HepG2 (cell line): ENCODE data around the gene GOLGA3. TPM values are rescaled to one million over a fixed set of nuclear protein-coding genes. Genes with fewer than 3 reads are reported as not detected.

Experiments
- CHD4 ChIP-seq: fragments of 200-600 bp; sonication (generic); IDR thresholded peaks from 2 replicates; pipeline ENCODE4 v1.7.0; 2017; ENCODE audit warnings: mild to moderate bottlenecking, low read length, borderline replicate concordance
- HMGXB3 ChIP-seq: sonication (generic); formaldehyde crosslinking; IDR thresholded peaks from 2 replicates; pipeline ENCODE4 v1.4.0; 2020; ENCODE audit warnings: missing genetic modification reagents, borderline replicate concordance
- KLF11 ChIP-seq: IDR thresholded peaks from 2 replicates; pipeline ENCODE4 v1.6.1; 2016; ENCODE audit warnings: missing compliant biosample characterization
- NCOR1 ChIP-seq: fragments of 200-600 bp; sonication (generic); IDR thresholded peaks from 2 replicates; pipeline ENCODE4 v1.7.0; 2017; ENCODE audit warnings: antibody characterized with exemption, low read length, borderline replicate concordance
- RBAK ChIP-seq: sonication (generic); formaldehyde crosslinking; IDR thresholded peaks from 2 replicates; pipeline ENCODE4 v1.5.1; 2020; ENCODE audit warnings: mild to moderate bottlenecking, missing genetic modification reagents
- RFX5 ChIP-seq: IDR thresholded peaks from 2 replicates; pipeline ENCODE4 v1.6.1; 2011; ENCODE audit warnings: low read depth, low read length, improper control_type of control experiment
- SALL2 ChIP-seq: sonication (generic); formaldehyde crosslinking; IDR thresholded peaks from 2 replicates; pipeline ENCODE4 v1.8.1; 2023; ENCODE audit warnings: mild to moderate bottlenecking, missing genetic modification reagents, inconsistent platforms
- SKI ChIP-seq: fragments of 450-650 bp; IDR thresholded peaks from one replicate; pipeline ENCODE4 v1.6.1; 2018; ENCODE audit warnings: mild to moderate bottlenecking; ENCODE audit not compliant: partially characterized antibody
- SP5 ChIP-seq: IDR thresholded peaks from 2 replicates; pipeline ENCODE4 v1.6.1; 2016; ENCODE audit warnings: low read depth, borderline replicate concordance
- ZFP91 ChIP-seq: sonication (generic); formaldehyde crosslinking; IDR thresholded peaks from 2 replicates; pipeline ENCODE4 v1.9.0; 2022; ENCODE audit warnings: missing genetic modification reagents, mild to moderate bottlenecking, borderline replicate concordance
- ZNF44 ChIP-seq: sonication (generic); formaldehyde crosslinking; IDR thresholded peaks from 2 replicates; pipeline ENCODE4 v1.5.1; 2020; ENCODE audit warnings: mild to moderate bottlenecking, missing genetic modification reagents
- ZNF883 ChIP-seq: sonication (generic); formaldehyde crosslinking; IDR thresholded peaks from 2 replicates; pipeline ENCODE4 v1.5.1; 2020; ENCODE audit warnings: mild to moderate bottlenecking, missing genetic modification reagents; ENCODE audit errors: not compliant biosample characterization
- polyA plus RNA-seq, 8 experiments: library from polyadenylated mRNA; depleted of rRNA in 3 of 8; stranded (reverse) in 7 of 8; unstranded in 1 of 8; fragments of >200 nt; fragmentation: Illumina TruSeq in 4 of 8; extraction: Trizol in 4 of 8; gene quantifications; 2 replicates each; pipeline versions ENCODE4 v1.2.1 to v1.2.3, GENCODE V29; 2011 to 2016; ENCODE audit warnings: low read depth in 4 of 8, missing spikeins in 1 of 8, mixed read lengths in 1 of 8; ENCODE audit not compliant: insufficient read depth in 1 of 8
- total RNA-seq, 5 experiments: library from RNA; depleted of rRNA; stranded (reverse); fragments of >200 nt; fragmentation: Illumina TruSeq; extraction: Trizol; gene quantifications; 2 replicates each; pipeline ENCODE4 v1.2.3, GENCODE V29; 2016; ENCODE audit warnings: low read depth in 1 of 5
- TF ChIP-seq, protein P1 (sequence below): IDR thresholded peaks from 2 replicates; pipeline ENCODE4 v1.6.1; 2012; ENCODE audit warnings: low read length, improper control_type of control experiment
- TF ChIP-seq, protein P2 (sequence below): IDR thresholded peaks from 2 replicates; pipeline ENCODE4 v1.6.1; 2016; ENCODE audit warnings: missing biosample characterization, missing genetic modification reagents, low read depth
- TF ChIP-seq, protein P3 (sequence below): sonication (generic); formaldehyde crosslinking; IDR thresholded peaks from 2 replicates; pipeline ENCODE4 v1.4.0; 2020; ENCODE audit warnings: mild to moderate bottlenecking, missing genetic modification reagents, borderline replicate concordance

GOLGA3 gene
- total and polyA plus RNA-seq, 2 of the 13 experiments (the other 11 are each of a cell fraction or from before 2014, with no cell fraction given): 22.0 to 43.0 TPM

GRCh38 chr12:132828706-132829534 lies at the start of gene GOLGA3 (continued):
- TF ChIP-seq, protein P1, sequence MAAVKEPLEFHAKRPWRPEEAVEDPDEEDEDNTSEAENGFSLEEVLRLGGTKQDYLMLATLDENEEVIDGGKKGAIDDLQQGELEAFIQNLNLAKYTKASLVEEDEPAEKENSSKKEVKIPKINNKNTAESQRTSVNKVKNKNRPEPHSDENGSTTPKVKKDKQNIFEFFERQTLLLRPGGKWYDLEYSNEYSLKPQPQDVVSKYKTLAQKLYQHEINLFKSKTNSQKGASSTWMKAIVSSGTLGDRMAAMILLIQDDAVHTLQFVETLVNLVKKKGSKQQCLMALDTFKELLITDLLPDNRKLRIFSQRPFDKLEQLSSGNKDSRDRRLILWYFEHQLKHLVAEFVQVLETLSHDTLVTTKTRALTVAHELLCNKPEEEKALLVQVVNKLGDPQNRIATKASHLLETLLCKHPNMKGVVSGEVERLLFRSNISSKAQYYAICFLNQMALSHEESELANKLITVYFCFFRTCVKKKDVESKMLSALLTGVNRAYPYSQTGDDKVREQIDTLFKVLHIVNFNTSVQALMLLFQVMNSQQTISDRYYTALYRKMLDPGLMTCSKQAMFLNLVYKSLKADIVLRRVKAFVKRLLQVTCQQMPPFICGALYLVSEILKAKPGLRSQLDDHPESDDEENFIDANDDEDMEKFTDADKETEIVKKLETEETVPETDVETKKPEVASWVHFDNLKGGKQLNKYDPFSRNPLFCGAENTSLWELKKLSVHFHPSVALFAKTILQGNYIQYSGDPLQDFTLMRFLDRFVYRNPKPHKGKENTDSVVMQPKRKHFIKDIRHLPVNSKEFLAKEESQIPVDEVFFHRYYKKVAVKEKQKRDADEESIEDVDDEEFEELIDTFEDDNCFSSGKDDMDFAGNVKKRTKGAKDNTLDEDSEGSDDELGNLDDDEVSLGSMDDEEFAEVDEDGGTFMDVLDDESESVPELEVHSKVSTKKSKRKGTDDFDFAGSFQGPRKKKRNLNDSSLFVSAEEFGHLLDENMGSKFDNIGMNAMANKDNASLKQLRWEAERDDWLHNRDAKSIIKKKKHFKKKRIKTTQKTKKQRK: no peak
- TF ChIP-seq, protein P2, sequence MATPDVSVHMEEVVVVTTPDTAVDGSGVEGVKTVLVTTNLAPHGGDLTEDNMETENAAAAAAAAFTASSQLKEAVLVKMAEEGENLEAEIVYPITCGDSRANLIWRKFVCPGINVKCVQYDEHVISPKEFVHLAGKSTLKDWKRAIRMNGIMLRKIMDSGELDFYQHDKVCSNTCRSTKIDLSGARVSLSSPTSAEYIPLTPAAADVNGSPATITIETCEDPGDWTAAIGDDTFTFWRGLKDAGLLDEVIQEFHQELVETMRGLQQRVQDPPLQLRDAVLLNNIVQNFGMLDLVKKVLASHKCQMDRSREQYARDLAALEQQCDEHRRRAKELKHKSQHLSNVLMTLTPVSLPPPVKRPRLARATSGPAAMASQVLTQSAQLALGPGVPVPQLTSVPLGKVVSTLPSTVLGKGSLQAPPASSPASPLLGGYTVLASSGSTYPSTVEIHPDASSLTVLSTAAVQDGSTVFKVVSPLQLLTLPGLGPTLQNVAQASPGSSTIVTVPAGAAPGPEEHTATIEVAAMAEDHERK (CRISPR knock-in tag): 0 out of 2 replicates have a peak, but pooled peaks have one; percentile 47
- TF ChIP-seq SKI: no peak
- no peak for TF ChIP-seq ZNF883 (CRISPR knock-in tag)
- TF ChIP-seq CHD4: no peak
- TF ChIP-seq KLF11: no peak
- peak; percentile 21; the same call in 1 of the 2 replicates for TF ChIP-seq NCOR1
- no peak; the same call in 1 of the 2 replicates for TF ChIP-seq SALL2 (CRISPR knock-in tag)
- TF ChIP-seq ZFP91 (CRISPR knock-in tag): peak; percentile 82; the same call in 1 of the 2 replicates
- TF ChIP-seq, protein P3, sequence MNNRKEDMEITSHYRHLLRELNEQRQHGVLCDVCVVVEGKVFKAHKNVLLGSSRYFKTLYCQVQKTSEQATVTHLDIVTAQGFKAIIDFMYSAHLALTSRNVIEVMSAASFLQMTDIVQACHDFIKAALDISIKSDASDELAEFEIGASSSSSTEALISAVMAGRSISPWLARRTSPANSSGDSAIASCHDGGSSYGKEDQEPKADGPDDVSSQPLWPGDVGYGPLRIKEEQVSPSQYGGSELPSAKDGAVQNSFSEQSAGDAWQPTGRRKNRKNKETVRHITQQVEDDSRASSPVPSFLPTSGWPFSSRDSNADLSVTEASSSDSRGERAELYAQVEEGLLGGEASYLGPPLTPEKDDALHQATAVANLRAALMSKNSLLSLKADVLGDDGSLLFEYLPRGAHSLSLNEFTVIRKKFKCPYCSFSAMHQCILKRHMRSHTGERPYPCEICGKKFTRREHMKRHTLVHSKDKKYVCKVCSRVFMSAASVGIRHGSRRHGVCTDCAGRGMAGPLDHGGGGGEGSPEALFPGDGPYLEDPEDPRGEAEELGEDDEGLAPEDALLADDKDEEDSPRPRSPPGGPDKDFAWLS (CRISPR knock-in tag): 0 out of 2 replicates have a peak, but pooled peaks have one; percentile 50
- TF ChIP-seq RBAK: no peak
- TF ChIP-seq ZNF44: peak; percentile 41; the same call in 1 of the 2 replicates
- TF ChIP-seq RFX5: no peak
- TF ChIP-seq HMGXB3 (CRISPR knock-in tag): no peak; the same call in 1 of the 2 replicates
- peak; percentile 80 for TF ChIP-seq SP5 (CRISPR knock-in tag)
